Measurements from ENCODE around the gene DCTN3.
"Not testable (repeated sequence)": the region's sequence is repeated elsewhere in the genome, so short reads cannot be mapped to it uniquely, and the experiment has no call there.

Gene DCTN3

GRCh38 chr9:34653151-34654072 lies 33.1 kb upstream of the DCTN3 start:
- CTCF ChIA-PET: no interaction called here
- no peaks in the 10 kb centered on the region for H3K9me3 Mint-ChIP-seq
- no peaks in the 10 kb centered on the region for H3K27me3 Mint-ChIP-seq
- peaks cover 23% of the 10 kb centered on the region for H3K4me1 Mint-ChIP-seq
- no peak overlapping the region for H3K4me3 Mint-ChIP-seq
- H3K27ac Mint-ChIP-seq: no peak overlapping the region
- DNase-seq: no peak
- peaks cover 22% of the 10 kb centered on the region for H3K36me3 Mint-ChIP-seq

GRCh38 chr9:34652602-34653000 lies 32.3 kb upstream of the DCTN3 start:
- H3K27me3 Mint-ChIP-seq: no peaks in the 10 kb centered on the region
- peaks cover 30% of the 10 kb centered on the region for H3K36me3 Mint-ChIP-seq
- H3K4me1 Mint-ChIP-seq: peaks cover 31% of the 10 kb centered on the region
- no peak overlapping the region for H3K27ac Mint-ChIP-seq
- no peak for DNase-seq
- no peaks in the 10 kb centered on the region for H3K9me3 Mint-ChIP-seq
- CTCF ChIA-PET: interaction anchor here (1.0 kb wide), 1 partner anchor 10 kb away, joined by 3 read pairs; the partner anchor contains the start of gene CCL27
- no peak overlapping the region for H3K4me3 Mint-ChIP-seq

- Mint-ChIP-seq H3K4me3 (no peak within 1 kb of the TSS), H3K36me3 (peaks cover 36% of the 10 kb centered on the region), H3K9me3 (no peaks in the 10 kb centered on the region), H3K27ac (no peak within 1 kb of the TSS), H3K4me1 (peaks cover 36% of the 10 kb centered on the region), H3K27me3 (no peaks in the 10 kb centered on the region)
- DNase-seq: peak; percentile 47
- CTCF ChIA-PET: interaction anchor here (1.0 kb wide), 1 partner anchor 11 kb away, joined by 3 read pairs; the partner anchor contains the start of gene CCL27
Measured at GRCh38 chr9:34651876-34652601, 31.7 kb upstream of the DCTN3 start, which contains the start of gene IL11RA. IL11RA (plus strand) TSS chr9:34652185; CDS start chr9:34655218, 3,033 bp downstream.

- Mint-ChIP-seq H3K36me3 (peaks cover 37% of the 10 kb centered on the region), H3K4me3 (no peak overlapping the region), H3K9me3 (no peaks in the 10 kb centered on the region), H3K4me1 (peaks cover 40% of the 10 kb centered on the region), H3K27ac (no peak overlapping the region), H3K27me3 (no peaks in the 10 kb centered on the region)
- CTCF ChIA-PET: interaction anchor here (1.1 kb wide), 1 partner anchor 12 kb away, joined by 4 read pairs; no protein-coding TSS in a partner anchor
- DNase-seq: no peak
Measured at GRCh38 chr9:34651321-34651720, 31.0 kb upstream of the DCTN3 start.

DNA sequence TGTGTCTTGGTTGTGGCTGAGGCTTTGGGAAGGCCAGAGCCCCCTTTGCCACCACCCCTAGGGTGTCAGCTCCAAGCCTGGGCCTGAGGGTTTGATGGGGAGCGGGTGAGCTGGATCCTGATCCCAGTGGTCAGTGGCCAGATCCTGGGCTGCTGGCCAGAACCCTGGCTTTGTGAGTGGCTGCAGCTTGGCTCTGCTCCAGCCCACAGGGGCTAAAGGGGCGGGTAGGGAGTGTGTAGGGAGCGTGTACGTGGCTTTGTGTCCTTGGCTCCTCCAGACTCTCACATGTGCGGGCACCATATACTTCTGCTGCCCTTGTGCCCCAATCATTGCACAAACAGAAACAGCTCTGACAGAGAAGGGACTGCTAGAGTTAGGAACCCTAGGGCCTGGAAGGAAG lies 30.5 kb upstream of the DCTN3 start:
- H3K4me1 Mint-ChIP-seq: peaks cover 45% of the 10 kb centered on the region
- no peak overlapping the region for H3K27ac Mint-ChIP-seq
- no peaks in the 10 kb centered on the region for H3K27me3 Mint-ChIP-seq
- no peak for DNase-seq
- H3K9me3 Mint-ChIP-seq: no peaks in the 10 kb centered on the region
- CTCF ChIA-PET: interaction anchor here (1.1 kb wide), 1 partner anchor 13 kb away, joined by 4 read pairs; no protein-coding TSS in a partner anchor
- peaks cover 37% of the 10 kb centered on the region for H3K36me3 Mint-ChIP-seq
- no peak overlapping the region for H3K4me3 Mint-ChIP-seq

GRCh38 chr9:34648673-34649072 lies 28.4 kb upstream of the DCTN3 start:
- CTCF ChIA-PET: interaction anchor here (0.8 to 3.4 kb wide), 2 partner anchors 14 kb away, joined by 3 to 36 read pairs; partner anchors contain the start of gene CCL27
- no peak for DNase-seq
- Mint-ChIP-seq H3K27me3 (no peaks in the 10 kb centered on the region), H3K36me3 (peaks cover 37% of the 10 kb centered on the region), H3K27ac (no peak overlapping the region), H3K4me1 (peaks cover 46% of the 10 kb centered on the region), H3K9me3 (no peaks in the 10 kb centered on the region), H3K4me3 (peak overlapping the region; percentile 97)

DNA sequence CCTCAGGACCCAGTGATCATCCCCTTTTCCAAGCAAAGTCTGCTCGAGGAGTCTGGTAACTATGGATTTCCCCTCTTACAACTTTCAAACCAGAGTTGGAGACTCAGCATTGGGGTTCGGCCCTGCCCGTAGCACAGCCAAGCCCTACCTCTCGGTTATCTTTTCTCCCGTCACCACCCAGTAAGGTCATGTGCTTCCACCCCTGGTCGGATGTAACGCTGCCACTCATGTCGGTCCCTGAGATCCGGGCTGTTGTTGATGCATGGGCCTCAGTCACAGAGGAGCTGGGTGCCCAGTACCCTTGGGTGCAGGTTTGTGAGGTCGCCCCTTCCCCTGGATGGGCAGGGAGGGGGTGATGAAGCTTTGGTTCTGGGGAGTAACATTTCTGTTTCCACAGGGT lies 27.4 kb upstream of the DCTN3 start:
- CTCF ChIA-PET: interaction anchor here (1.0 to 4.5 kb wide), 5 partner anchors 9 to 15 kb away, joined by 3 to 36 read pairs (median 33); partner anchors contain the start of genes CCL27 and SIGMAR1
- DNase-seq: peak; percentile 42
- Mint-ChIP-seq H3K27ac (peak overlapping the region; percentile 91), H3K9me3 (no peaks in the 10 kb centered on the region), H3K27me3 (no peaks in the 10 kb centered on the region), H3K4me1 (peaks cover 41% of the 10 kb centered on the region), H3K4me3 (peak overlapping the region; percentile 97), H3K36me3 (peaks cover 37% of the 10 kb centered on the region)

DNA sequence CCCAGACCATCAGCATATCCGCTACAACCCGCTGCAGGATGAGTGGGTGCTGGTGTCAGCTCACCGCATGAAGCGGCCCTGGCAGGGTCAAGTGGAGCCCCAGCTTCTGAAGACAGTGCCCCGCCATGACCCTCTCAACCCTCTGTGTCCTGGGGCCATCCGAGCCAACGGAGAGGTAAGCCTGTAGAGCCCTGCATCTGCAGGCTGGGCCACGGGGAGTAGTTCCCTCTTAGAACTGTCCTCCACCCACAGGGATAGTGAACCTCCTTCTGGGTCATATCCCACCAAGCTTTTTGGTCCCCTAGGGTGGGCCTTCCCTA lies 26.7 kb upstream of the DCTN3 start:
- peak overlapping the region; percentile 91 for H3K27ac Mint-ChIP-seq
- peaks cover 36% of the 10 kb centered on the region for H3K4me1 Mint-ChIP-seq
- no peaks in the 10 kb centered on the region for H3K27me3 Mint-ChIP-seq
- no peak for DNase-seq
- H3K36me3 Mint-ChIP-seq: peaks cover 34% of the 10 kb centered on the region
- CTCF ChIA-PET: interaction anchor here (0.6 to 4.5 kb wide), 9 partner anchors 9 to 1300 kb away, joined by 3 to 36 read pairs (median 7); partner anchors contain the start of genes CCL27, DCTN3 and SIGMAR1
- H3K4me3 Mint-ChIP-seq: peak overlapping the region; percentile 97
- no peaks in the 10 kb centered on the region for H3K9me3 Mint-ChIP-seq

GRCh38 chr9:34646211-34647083 lies 26.2 kb upstream of the DCTN3 start, which contains the start of gene GALT:
GALT (plus strand) TSS chr9:34646675; CDS start chr9:34646705, 30 bp downstream.
- CTCF ChIA-PET: interaction anchor here (0.6 to 4.5 kb wide), 11 partner anchors 8 to 1301 kb away, joined by 3 to 36 read pairs (median 5); partner anchors contain the start of genes CCL27, DCTN3 and SIGMAR1
- H3K9me3 Mint-ChIP-seq: no peaks in the 10 kb centered on the region

GRCh38 chr9:34644766-34645314 lies 24.5 kb upstream of the DCTN3 start:
- DNase-seq: no peak
- no peak overlapping the region for H3K4me3 Mint-ChIP-seq
- no peaks in the 10 kb centered on the region for H3K9me3 Mint-ChIP-seq

More at GRCh38 chr9:34646211-34647083, 26.2 kb upstream of the DCTN3 start, which contains the start of gene GALT:
- Mint-ChIP-seq H3K4me1 (peaks cover 34% of the 10 kb centered on the region), H3K4me3 (peak within 1 kb of the TSS; percentile 97), H3K27ac (peak within 1 kb of the TSS; percentile 91), H3K36me3 (peaks cover 34% of the 10 kb centered on the region), H3K27me3 (no peaks in the 10 kb centered on the region)
- peak; percentile 99 for DNase-seq

DNA sequence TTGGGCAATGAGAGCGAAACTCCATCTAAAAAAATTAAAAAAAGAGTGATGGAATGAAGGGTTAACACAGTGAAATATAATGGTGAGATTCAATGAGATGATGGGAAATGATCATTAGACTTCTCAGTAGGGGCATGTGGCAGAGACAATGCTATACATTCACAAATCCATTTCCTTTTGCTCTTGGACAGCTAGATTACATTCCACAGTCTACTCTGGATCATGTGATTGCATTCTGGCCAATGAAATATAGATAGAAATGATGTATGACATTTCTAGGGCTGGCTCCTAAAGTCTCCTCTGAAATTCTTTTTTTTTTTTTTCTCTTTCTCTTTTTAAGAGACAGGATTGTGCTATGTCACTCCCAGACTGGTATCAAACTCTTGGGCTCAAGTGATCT lies 22.4 kb upstream of the DCTN3 start:
- no peaks in the 10 kb centered on the region for H3K9me3 Mint-ChIP-seq
- no peak overlapping the region for H3K4me3 Mint-ChIP-seq
- CTCF ChIA-PET: interaction anchor here (1.4 kb wide), 1 partner anchor 9 kb away, joined by 9 read pairs; no protein-coding TSS in a partner anchor
- DNase-seq: no peak
- peaks cover 29% of the 10 kb centered on the region for H3K4me1 Mint-ChIP-seq
- peak overlapping the region; percentile 21 for H3K27ac Mint-ChIP-seq
- H3K36me3 Mint-ChIP-seq: peaks cover 8% of the 10 kb centered on the region
- H3K27me3 Mint-ChIP-seq: no peaks in the 10 kb centered on the region

More at GRCh38 chr9:34644766-34645314, 24.5 kb upstream of the DCTN3 start:
- Mint-ChIP-seq H3K27me3 (no peaks in the 10 kb centered on the region), H3K36me3 (peaks cover 29% of the 10 kb centered on the region), H3K27ac (no peak overlapping the region), H3K4me1 (peaks cover 33% of the 10 kb centered on the region)
- CTCF ChIA-PET: interaction anchor here (0.9 to 4.5 kb wide), 3 partner anchors 10 to 20 kb away, joined by 3 to 33 read pairs (median 4); no protein-coding TSS in a partner anchor

- H3K27ac Mint-ChIP-seq, DNase-seq, H3K4me3 Mint-ChIP-seq, H3K27me3 Mint-ChIP-seq, H3K9me3 Mint-ChIP-seq: not testable (repeated sequence)
- Mint-ChIP-seq H3K4me1 (peaks cover 36% of the 10 kb centered on the region), H3K36me3 (peaks cover 12% of the 10 kb centered on the region)
- CTCF ChIA-PET: interaction anchor here (3.4 kb wide), 1 partner anchor 8 kb away, joined by 36 read pairs; the partner anchor contains the start of gene GALT
Measured at GRCh38 chr9:34639322-34639721, 19.0 kb upstream of the DCTN3 start.

- Mint-ChIP-seq H3K27ac (peak overlapping the region; percentile 89), H3K36me3 (peaks cover 12% of the 10 kb centered on the region), H3K4me1 (peaks cover 42% of the 10 kb centered on the region), H3K27me3 (no peaks in the 10 kb centered on the region), H3K9me3 (no peaks in the 10 kb centered on the region), H3K4me3 (peak overlapping the region; percentile 88)
- CTCF ChIA-PET: interaction anchor here (0.9 to 9.9 kb wide), 10 partner anchors 9 to 347 kb away, joined by 3 to 130 read pairs (median 4); partner anchors contain the start of genes DCTN3, GALT and RPP25L
- no peak for DNase-seq
Measured at GRCh38 chr9:34638138-34638445, 17.8 kb upstream of the DCTN3 start.
